Panc1 (cell line): ENCODE results near the gene ENTPD1. TPM values are rescaled to one million over a fixed set of nuclear protein-coding genes. Genes with fewer than 3 reads are reported as not detected.

ENCODE experiments used
- ATAC-seq: fragments of 200-7000 bp; cut with Tn5 transposase; 2 replicates; pipeline ENCODE4 v1.9.1; 2020; ENCODE audit warnings: mild to moderate bottlenecking, moderate library complexity
- BruUV-seq: library from RNA; stranded (reverse); fragments of 400-500 nt; replicated peaks from 2 replicates; lab custom pipeline; 2021; lab: Mats Ljungman, UMichigan
- CTCF ChIA-PET: fragments of 300-600 bp; sonication (Branson Sonifier 250); formaldehyde crosslinking; loops from one replicate; lab custom pipeline; 2022; ENCODE audit warnings: antibody characterized with exemption; lab: Charles Lee
- POLR2A ChIA-PET: fragments of 300-600 bp; sonication (Branson Sonifier 250); formaldehyde crosslinking; loops from one replicate; lab custom pipeline; 2022; ENCODE audit warnings: antibody characterized with exemption; lab: Charles Lee
- DNase-seq: peaks from one replicate; pipeline ENCODE4 v3.0.0-alpha.2; 2010; ENCODE audit warnings: low read depth, low spot score
- H3K27ac ChIP-seq: 2 replicates; pipeline ENCODE4 v1.5.1; 2011; ENCODE audit warnings: mild to moderate bottlenecking, low read length, inconsistent platforms
- H3K27me3 ChIP-seq: fragments of 200-500 bp; sonication (Bioruptor generic); 2 replicates; pipeline ENCODE4 v1.6.0; 2014; ENCODE audit warnings: low read length, inconsistent platforms; ENCODE audit not compliant: control insufficient read depth, insufficient read depth
- H3K36me3 ChIP-seq: fragments of 200-500 bp; sonication (Bioruptor generic); 2 replicates; pipeline ENCODE4 v1.5.1; 2014; ENCODE audit warnings: inconsistent platforms, mild to moderate bottlenecking, low read length, moderate library complexity; ENCODE audit not compliant: control insufficient read depth, insufficient read depth
- H3K4me1 ChIP-seq: 2 replicates; pipeline ENCODE4 v1.5.1; 2011; ENCODE audit warnings: inconsistent platforms, mild to moderate bottlenecking, low read length, moderate library complexity; ENCODE audit not compliant: control insufficient read depth, insufficient read depth
- H3K4me3 ChIP-seq, 2 experiments: 2 replicates each; pipeline ENCODE4 v1.5.1; 2011 to 2012; ENCODE audit warnings: low read depth in 2 of 2, low read length in 2 of 2, mild to moderate bottlenecking in 2 of 2, inconsistent platforms in 1 of 2, moderate library complexity in 1 of 2
- H3K9me3 ChIP-seq: fragments of 200-500 bp; sonication (Bioruptor generic); 2 replicates; pipeline ENCODE4 v1.5.1; 2014; ENCODE audit warnings: low read depth, mild to moderate bottlenecking, inconsistent platforms, low read length, moderate library complexity; ENCODE audit not compliant: control insufficient read depth, insufficient read depth
- POLR2AphosphoS5 ChIP-seq: IDR thresholded peaks from 2 replicates; pipeline ENCODE4 v1.6.1; 2012; ENCODE audit warnings: mild to moderate bottlenecking, low read depth, low read length, moderate library complexity
- SIN3A ChIP-seq: IDR thresholded peaks from 2 replicates; pipeline ENCODE4 v1.6.1; 2012; ENCODE audit warnings: low read depth, mild to moderate bottlenecking, low read length, moderate library complexity, borderline replicate concordance; ENCODE audit not compliant: insufficient read depth
- TCF7L2 ChIP-seq: IDR thresholded peaks from 2 replicates; pipeline ENCODE4 v1.6.1; 2011; ENCODE audit warnings: mild to moderate bottlenecking, low read depth, low read length, inconsistent platforms
- in situ Hi-C: cut with HindIII; loops from 2 replicates; pipeline ENCODE4 v1.10.0; 2016; ENCODE audit warnings: low sequenced_read_pairs, low pct_unique_long_range_greater_than_20kb
- intact Hi-C: fragments of 100-400 bp; cut with micrococcal nuclease; formaldehyde crosslinking; loops from one replicate; pipeline ENCODE4 v1.10.0; 2022; ENCODE audit not compliant: unreplicated experiment
- total RNA-seq: library from RNA; stranded (reverse); gene quantifications from one replicate; pipeline ENCODE4 v1.2.1, GENCODE V29; 2021; ENCODE audit not compliant: unreplicated experiment
- TF ChIP-seq, protein P1 (sequence below), 2 experiments: IDR thresholded peaks; 2 replicates each; pipeline ENCODE4 v1.6.1; 2011 to 2012; ENCODE audit warnings: low read depth in 2 of 2, control low read depth in 1 of 2, low read length in 1 of 2, mild to moderate bottlenecking in 1 of 2, moderate library complexity in 1 of 2; ENCODE audit not compliant: insufficient read depth in 1 of 2
- TF ChIP-seq, protein P2 (sequence below): fragments of 450-650 bp; IDR thresholded peaks from 2 replicates; pipeline ENCODE4 v1.5.1; 2017; ENCODE audit warnings: mild to moderate bottlenecking

Gene ENTPD1
- total RNA-seq, 1 experiment from 2014 or later, result 0.31 TPM

DNA sequence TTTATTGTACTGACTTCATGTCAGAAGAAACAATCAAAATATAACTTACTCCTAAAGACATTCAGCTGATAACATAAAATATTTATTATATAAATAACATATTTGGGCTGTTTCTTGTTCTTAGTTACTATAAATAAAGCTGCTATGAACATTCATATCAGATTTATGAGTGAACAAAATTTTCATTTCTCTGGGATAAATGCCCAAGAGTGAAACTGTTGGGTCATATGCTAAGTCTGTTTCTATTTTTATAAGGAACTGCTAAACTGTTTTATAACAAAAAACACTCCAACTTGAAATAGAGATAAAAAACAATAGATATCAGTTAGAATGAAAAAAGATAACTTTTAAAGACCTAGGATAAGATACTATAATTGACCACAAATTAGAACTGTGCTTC, 125.4 kb downstream of the ENTPD1 start:
- in situ Hi-C loops (no loop called here), intact Hi-C loops (no loop called here)
- POLR2A ChIA-PET, result no interaction called here
- DNase-seq (no peak), ATAC-seq (no peak)
- TF ChIP-seq, protein P1, sequence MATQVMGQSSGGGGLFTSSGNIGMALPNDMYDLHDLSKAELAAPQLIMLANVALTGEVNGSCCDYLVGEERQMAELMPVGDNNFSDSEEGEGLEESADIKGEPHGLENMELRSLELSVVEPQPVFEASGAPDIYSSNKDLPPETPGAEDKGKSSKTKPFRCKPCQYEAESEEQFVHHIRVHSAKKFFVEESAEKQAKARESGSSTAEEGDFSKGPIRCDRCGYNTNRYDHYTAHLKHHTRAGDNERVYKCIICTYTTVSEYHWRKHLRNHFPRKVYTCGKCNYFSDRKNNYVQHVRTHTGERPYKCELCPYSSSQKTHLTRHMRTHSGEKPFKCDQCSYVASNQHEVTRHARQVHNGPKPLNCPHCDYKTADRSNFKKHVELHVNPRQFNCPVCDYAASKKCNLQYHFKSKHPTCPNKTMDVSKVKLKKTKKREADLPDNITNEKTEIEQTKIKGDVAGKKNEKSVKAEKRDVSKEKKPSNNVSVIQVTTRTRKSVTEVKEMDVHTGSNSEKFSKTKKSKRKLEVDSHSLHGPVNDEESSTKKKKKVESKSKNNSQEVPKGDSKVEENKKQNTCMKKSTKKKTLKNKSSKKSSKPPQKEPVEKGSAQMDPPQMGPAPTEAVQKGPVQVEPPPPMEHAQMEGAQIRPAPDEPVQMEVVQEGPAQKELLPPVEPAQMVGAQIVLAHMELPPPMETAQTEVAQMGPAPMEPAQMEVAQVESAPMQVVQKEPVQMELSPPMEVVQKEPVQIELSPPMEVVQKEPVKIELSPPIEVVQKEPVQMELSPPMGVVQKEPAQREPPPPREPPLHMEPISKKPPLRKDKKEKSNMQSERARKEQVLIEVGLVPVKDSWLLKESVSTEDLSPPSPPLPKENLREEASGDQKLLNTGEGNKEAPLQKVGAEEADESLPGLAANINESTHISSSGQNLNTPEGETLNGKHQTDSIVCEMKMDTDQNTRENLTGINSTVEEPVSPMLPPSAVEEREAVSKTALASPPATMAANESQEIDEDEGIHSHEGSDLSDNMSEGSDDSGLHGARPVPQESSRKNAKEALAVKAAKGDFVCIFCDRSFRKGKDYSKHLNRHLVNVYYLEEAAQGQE (IDR thresholded peaks at IDR 0.05; ENCODE audit: insufficient read depth in 1 of 2, low read depth in 2 of 2, low read length in 1 of 2), result no peak
- TF ChIP-seq, protein P2, sequence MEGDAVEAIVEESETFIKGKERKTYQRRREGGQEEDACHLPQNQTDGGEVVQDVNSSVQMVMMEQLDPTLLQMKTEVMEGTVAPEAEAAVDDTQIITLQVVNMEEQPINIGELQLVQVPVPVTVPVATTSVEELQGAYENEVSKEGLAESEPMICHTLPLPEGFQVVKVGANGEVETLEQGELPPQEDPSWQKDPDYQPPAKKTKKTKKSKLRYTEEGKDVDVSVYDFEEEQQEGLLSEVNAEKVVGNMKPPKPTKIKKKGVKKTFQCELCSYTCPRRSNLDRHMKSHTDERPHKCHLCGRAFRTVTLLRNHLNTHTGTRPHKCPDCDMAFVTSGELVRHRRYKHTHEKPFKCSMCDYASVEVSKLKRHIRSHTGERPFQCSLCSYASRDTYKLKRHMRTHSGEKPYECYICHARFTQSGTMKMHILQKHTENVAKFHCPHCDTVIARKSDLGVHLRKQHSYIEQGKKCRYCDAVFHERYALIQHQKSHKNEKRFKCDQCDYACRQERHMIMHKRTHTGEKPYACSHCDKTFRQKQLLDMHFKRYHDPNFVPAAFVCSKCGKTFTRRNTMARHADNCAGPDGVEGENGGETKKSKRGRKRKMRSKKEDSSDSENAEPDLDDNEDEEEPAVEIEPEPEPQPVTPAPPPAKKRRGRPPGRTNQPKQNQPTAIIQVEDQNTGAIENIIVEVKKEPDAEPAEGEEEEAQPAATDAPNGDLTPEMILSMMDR, result no peak
- TF ChIP-seq TCF7L2 (no peak), POLR2AphosphoS5 (no peak), SIN3A (no peak)
- Histone ChIP-seq H3K27me3 (no peaks in the 10 kb centered on the region), H3K9me3 (no peaks in the 10 kb centered on the region), H3K27ac (no peak overlapping the region), H3K36me3 (no peaks in the 10 kb centered on the region; the same call in 1 of the 2 replicates), H3K4me3 (no peak overlapping the region), H3K4me1 (no peaks in the 10 kb centered on the region)
- BruUV-seq, result no TSS peak
- CTCF ChIA-PET, result no interaction called here

DNA sequence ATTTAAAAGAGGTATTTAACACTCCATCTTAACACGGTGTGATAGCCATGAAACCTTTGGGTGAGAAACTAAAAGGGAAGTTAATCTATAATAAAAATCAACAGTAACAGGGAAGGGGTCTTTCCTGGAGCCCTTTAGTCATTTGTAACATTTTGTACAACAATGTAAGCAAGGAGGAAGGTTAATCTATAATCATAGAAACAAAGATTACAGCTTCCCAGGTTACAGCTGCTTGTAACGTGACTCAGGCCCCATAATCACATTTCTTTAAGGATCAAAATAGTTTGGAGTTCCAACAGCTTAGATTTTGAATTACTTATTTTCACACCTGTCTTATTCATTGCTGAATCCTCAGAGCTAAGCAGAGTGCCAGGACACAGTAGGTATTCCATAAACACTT, 133.9 kb downstream of the ENTPD1 start:
- in situ Hi-C loops, result no loop called here
- ChIA-PET CTCF (no interaction called here), POLR2A (no interaction called here)
- no TSS peak for BruUV-seq
- no peaks in the 10 kb centered on the region for H3K27me3 ChIP-seq
- no peak overlapping the region for H3K27ac ChIP-seq
- H3K36me3 ChIP-seq, result 0 out of 2 replicates have a peak, but pooled peaks cover 3% of the 10 kb centered on the region
- DNase-seq (no peak), ATAC-seq (no peak)
- no peak overlapping the region for H3K4me3 ChIP-seq
- no peaks in the 10 kb centered on the region for H3K9me3 ChIP-seq
- TF ChIP-seq POLR2AphosphoS5 (no peak), SIN3A (no peak)
- no peaks in the 10 kb centered on the region for H3K4me1 ChIP-seq
- intact Hi-C loops, result no loop called here

DNA sequence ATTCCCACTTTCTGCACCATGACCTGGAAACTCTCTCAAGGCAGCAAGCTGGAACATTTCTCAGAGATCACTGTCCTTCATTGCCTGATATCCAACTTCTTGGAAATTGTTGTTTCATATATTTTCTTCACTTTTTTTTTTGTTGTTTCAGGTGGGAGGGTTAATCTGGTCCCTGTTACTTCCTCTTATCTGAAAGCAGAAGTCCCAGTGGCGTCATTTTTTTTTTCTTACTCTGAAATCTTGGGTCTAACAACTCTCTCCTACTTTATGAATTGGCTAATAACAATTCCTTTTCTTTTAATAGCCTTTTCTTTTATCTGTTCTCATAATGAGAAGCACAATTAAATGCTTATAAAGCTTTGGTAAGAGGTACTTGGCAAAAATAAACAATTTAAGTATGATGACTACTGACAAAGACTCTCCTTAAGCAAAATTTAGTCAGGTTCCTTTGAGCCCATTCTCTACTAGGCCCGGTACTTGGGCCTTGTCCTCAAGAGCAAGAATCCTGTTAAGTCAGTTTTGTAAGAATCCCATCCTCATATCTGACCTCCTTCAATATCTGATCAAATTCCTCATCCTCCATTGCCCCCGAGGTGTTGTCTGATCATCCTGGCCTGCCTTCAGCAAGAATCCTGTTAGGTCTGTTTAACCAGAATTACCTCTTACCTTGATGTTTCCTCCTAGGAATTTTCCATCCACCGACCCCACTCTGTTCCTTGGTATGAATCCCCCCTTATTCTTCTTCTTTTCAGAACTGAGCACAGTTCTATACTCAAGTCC, 140.3 kb downstream of the ENTPD1 start:
- H3K4me3 ChIP-seq, result no peak overlapping the region
- CTCF ChIA-PET, result no interaction called here
- no peaks in the 10 kb centered on the region for H3K4me1 ChIP-seq
- intact Hi-C loops (no loop called here), in situ Hi-C loops (no loop called here)
- no peaks in the 10 kb centered on the region for H3K27me3 ChIP-seq
- H3K36me3 ChIP-seq, result peaks cover 14% of the 10 kb centered on the region; the same call in 1 of the 2 replicates
- POLR2A ChIA-PET, result interaction anchor here (0.6 kb wide), 2 partner anchors 16 kb away, joined by 5 to 6 read pairs; no protein-coding TSS in a partner anchor
- no peak for DNase-seq
- no TSS peak for BruUV-seq
- no peak overlapping the region for H3K27ac ChIP-seq
- no peaks in the 10 kb centered on the region for H3K9me3 ChIP-seq
- no peak for ATAC-seq
- TF ChIP-seq, protein P2, result no peak
- TF ChIP-seq SIN3A (no peak), POLR2AphosphoS5 (no peak)
- TF ChIP-seq, protein P1 (IDR thresholded peaks at IDR 0.05; ENCODE audit: insufficient read depth in 1 of 2, low read depth in 2 of 2, low read length in 1 of 2), result no peak
